GM12864 (cell line): ENCODE results near the gene FOXP2.

ENCODE experiments used
- DNase-seq: peaks from one replicate; pipeline ENCODE4 v3.0.0-alpha.2; 2011; ENCODE audit warnings: low read depth
- H3K4me3 ChIP-seq: 2 replicates; pipeline ENCODE4 v1.5.1; 2011; ENCODE audit warnings: mild to moderate bottlenecking, low read depth, low read length, control low read depth
- TF ChIP-seq, protein P1 (sequence below): IDR thresholded peaks from 2 replicates; pipeline ENCODE4 v1.5.1; 2011; ENCODE audit warnings: low read depth, mild to moderate bottlenecking, moderate library complexity, low read length, control low read depth, inconsistent platforms; ENCODE audit errors: missing control alignments

The FOXP2 gene

DNA sequence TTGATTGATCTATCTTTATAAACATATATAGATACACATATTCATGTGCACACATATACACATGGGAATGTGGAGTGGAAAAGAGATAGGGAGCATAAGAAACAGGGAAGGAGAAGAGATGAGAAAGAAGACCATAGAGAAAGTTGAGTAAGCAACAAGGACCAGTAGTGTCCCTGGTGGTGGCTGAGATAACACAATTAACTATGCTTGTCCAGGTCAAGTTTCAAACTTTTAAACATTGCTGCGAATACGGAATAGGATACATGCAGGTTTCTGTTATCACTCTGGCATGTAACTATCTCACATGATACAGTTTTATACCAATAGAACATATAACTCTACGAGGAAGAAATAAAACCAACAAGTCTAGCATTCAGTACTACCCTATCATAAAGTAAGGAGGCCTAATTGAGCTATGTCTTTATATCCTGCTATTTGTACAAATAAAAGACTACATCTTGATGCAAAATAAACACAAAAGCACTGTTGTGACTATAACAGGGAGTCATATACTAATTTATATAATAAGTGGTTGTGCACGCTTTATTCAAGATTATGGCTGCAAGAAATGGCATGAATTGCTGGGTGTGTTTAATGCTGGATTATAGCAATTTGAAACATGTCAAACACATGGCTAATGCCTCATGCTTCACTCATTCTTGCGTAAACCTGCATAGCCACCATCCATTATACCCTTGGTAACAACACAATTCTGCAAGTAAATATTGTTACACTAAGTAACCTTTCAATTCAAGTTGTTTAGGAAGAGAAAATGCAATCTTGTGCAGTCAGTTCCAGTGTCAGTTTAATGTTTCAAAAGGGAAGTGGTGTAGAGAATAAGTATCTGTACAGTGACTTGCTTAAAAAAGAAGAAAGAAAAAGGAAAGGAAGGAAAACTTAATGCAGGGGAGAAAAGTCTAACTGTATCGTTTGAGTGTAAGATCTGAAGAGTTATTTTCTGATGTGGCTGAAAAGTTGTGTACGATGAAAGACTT lies 8.2 kb downstream of the FOXP2 start:
- TF ChIP-seq, protein P1, sequence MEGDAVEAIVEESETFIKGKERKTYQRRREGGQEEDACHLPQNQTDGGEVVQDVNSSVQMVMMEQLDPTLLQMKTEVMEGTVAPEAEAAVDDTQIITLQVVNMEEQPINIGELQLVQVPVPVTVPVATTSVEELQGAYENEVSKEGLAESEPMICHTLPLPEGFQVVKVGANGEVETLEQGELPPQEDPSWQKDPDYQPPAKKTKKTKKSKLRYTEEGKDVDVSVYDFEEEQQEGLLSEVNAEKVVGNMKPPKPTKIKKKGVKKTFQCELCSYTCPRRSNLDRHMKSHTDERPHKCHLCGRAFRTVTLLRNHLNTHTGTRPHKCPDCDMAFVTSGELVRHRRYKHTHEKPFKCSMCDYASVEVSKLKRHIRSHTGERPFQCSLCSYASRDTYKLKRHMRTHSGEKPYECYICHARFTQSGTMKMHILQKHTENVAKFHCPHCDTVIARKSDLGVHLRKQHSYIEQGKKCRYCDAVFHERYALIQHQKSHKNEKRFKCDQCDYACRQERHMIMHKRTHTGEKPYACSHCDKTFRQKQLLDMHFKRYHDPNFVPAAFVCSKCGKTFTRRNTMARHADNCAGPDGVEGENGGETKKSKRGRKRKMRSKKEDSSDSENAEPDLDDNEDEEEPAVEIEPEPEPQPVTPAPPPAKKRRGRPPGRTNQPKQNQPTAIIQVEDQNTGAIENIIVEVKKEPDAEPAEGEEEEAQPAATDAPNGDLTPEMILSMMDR = peak; percentile 43
- DNase-seq = no peak
- no peak overlapping the region for H3K4me3 ChIP-seq

DNA sequence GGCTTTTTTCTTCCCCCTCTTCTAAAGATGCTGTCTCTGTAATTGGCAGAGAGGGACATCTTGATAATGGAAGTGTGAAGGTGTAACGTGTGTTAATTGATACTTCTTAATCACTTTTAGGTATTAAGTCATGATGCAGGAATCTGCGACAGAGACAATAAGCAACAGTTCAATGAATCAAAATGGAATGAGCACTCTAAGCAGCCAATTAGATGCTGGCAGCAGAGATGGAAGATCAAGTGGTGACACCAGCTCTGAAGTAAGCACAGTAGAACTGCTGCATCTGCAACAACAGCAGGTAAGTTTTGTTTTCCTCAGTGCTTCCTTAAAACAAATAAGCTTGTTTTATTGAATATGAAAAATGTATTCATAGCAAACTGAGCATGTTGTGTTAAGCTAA lies 11.8 kb downstream of the FOXP2 start:
- no peak overlapping the region for H3K4me3 ChIP-seq
- no peak for DNase-seq
- TF ChIP-seq, protein P1 = no peak

DNA sequence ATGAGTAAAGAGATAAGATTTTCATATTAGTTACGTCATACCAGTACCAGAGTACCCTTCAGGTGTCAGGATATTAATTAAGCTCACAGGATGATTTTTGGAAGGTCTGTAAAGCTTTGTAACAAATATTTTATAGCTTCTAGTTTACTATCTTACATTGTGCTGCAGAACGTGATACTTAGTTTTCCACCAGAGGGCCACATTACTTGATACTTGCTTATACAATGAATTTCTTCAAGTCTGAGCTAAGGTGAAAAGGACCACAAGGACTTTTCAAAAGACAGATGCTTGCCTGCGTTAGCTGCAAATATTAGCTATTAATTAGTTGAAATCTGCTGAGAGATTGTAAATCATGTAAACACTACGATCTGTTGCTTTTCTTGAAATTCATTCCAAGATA lies 12.2 kb downstream of the FOXP2 start:
- H3K4me3 ChIP-seq = no peak overlapping the region
- DNase-seq = no peak
- TF ChIP-seq, protein P1 = peak; percentile 7

DNA sequence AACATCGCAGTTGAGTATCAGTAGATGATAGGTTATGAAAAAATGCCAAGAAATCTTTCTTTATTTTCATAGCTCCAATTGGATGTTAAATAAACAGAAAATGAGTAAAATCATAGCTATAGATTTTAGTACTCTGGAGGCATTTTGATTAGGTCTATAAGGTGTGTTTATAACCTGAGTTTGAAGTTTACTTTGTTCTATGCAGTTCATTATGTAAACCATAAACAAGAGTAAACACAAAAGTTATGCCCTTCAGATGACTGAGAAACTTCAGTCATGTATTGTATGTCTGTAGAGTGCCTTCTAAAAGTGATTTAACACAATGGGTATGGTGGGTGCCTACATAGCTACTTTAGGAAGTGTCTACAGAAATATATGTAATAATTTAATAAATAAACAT lies 13.6 kb downstream of the FOXP2 start:
- no peak for DNase-seq
- H3K4me3 ChIP-seq = no peak overlapping the region
- TF ChIP-seq, protein P1 = no peak

DNA sequence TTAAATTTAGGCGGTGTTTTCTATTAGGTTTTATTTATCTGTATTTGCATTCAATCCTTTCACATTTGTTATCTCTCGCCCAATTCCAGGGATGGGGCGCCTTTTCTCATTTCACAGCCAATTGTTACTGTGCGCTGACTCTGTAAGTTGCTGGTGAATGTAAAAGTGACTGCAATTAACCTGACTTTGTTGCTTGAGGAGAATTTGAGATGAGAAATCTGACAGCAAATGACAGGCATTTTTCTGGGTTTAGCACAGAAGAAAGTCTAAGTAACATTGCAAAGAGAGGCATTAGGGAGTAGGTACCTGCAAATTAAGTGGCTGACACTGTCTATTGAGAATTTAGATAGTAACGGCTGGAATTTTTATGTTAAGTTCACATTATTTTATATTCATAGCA lies 16.6 kb downstream of the FOXP2 start:
- TF ChIP-seq, protein P1 = no peak
- DNase-seq = no peak
- H3K4me3 ChIP-seq = no peak overlapping the region

DNA sequence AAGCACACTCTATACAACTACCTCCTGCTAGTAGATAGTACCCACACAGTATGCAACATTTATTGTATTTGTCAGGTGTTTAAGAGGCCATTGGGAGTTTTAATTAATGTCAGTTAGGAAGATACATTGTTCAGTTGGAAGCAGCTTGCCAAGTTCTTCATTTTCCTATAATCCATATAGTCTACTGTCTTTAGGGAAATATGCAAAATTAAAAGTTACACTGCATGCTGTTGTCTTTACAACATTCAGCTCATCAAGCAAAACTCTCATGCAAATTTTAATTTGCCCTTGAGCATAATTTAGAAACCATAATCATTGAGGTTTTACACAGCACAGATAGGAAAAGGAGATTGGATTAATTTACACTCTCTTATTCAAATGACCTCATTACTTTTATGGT lies 17.4 kb downstream of the FOXP2 start:
- TF ChIP-seq, protein P1 = no peak
- DNase-seq = no peak
- no peak overlapping the region for H3K4me3 ChIP-seq
